HFFc6 (cell line): ENCODE data around the gene EPHB4. TPM values are rescaled to one million over a fixed set of nuclear protein-coding genes. Genes with fewer than 3 reads are reported as not detected.
A peak's percentile ranks its signal among the peaks of the same experiment; 100 is the strongest.
"Not testable (repeated sequence)": the region's sequence is repeated elsewhere in the genome, so short reads cannot be mapped to it uniquely, and the experiment has no call there.

Experiments used
- DNase-seq: peaks from one replicate; pipeline ENCODE4 v3.0.0-alpha.2; 2018
- H3K27ac Mint-ChIP-seq: 2 replicates; pipeline ENCODE4 v1.8.0; 2020; ENCODE audit warnings: mild to moderate bottlenecking, mixed read lengths
- H3K27me3 Mint-ChIP-seq: 2 replicates; pipeline ENCODE4 v1.8.0; 2021; ENCODE audit warnings: mild to moderate bottlenecking, moderate library complexity, mixed read lengths; ENCODE audit not compliant: insufficient read depth
- H3K36me3 Mint-ChIP-seq: 2 replicates; pipeline ENCODE4 v1.8.0; 2021; ENCODE audit warnings: low read depth, mixed read lengths
- H3K4me1 Mint-ChIP-seq: 2 replicates; pipeline ENCODE4 v1.8.0; 2020; ENCODE audit warnings: low read depth, mixed read lengths
- H3K4me3 Mint-ChIP-seq: 2 replicates; pipeline ENCODE4 v1.8.0; 2020; ENCODE audit warnings: mild to moderate bottlenecking, moderate library complexity, mixed read lengths
- H3K9me3 Mint-ChIP-seq: 2 replicates; pipeline ENCODE4 v1.8.0; 2020; ENCODE audit warnings: mild to moderate bottlenecking, mixed read lengths
- CTCF ChIP-seq: fragments of 200-600 bp; sonication (generic); IDR thresholded peaks from 2 replicates; pipeline ENCODE4 v1.5.0; 2021; ENCODE audit warnings: antibody characterized with exemption, mild to moderate bottlenecking
- total RNA-seq, 6 experiments: library from RNA; stranded (reverse); fragmentation: NEBNext Ultra II Directional; extraction: Animal tissue kit (Norgen Biotek cat#: 25700); gene quantifications; 2 replicates in 1 of 6; 3 replicates in 5 of 6; pipeline ENCODE4 v1.2.3, GENCODE V29; 2021

EPHB4 gene
- total RNA-seq, 6 experiments from 2014 or later, result 3.8 to 10.0 (median 4.6) TPM

GRCh38 chr7:100811480-100811879 is 15.8 kb downstream of the EPHB4 start:
- TF ChIP-seq CTCF, result no peak
- no peak for DNase-seq
- H3K4me1 Mint-ChIP-seq, result no peaks in the 10 kb centered on the region
- no peaks in the 10 kb centered on the region for H3K9me3 Mint-ChIP-seq
- H3K27ac Mint-ChIP-seq, result no peak overlapping the region
- H3K4me3 Mint-ChIP-seq, result no peak overlapping the region
- peaks cover 6% of the 10 kb centered on the region for H3K27me3 Mint-ChIP-seq
- peaks cover 6% of the 10 kb centered on the region; the same call in 1 of the 2 replicates for H3K36me3 Mint-ChIP-seq

GRCh38 chr7:100808354-100808875 is 18.9 kb downstream of the EPHB4 start:
- Mint-ChIP-seq H3K27me3 (peaks cover 4% of the 10 kb centered on the region), H3K36me3 (peaks cover 10% of the 10 kb centered on the region), H3K4me1 (peaks cover 11% of the 10 kb centered on the region), H3K4me3 (no peak overlapping the region), H3K27ac (no peak overlapping the region), H3K9me3 (no peaks in the 10 kb centered on the region)
- no peak for TF ChIP-seq CTCF
- no peak for DNase-seq

- not testable (repeated sequence) for H3K27me3 Mint-ChIP-seq, H3K27ac Mint-ChIP-seq, H3K4me3 Mint-ChIP-seq, H3K9me3 Mint-ChIP-seq, DNase-seq
- peaks cover 25% of the 10 kb centered on the region for H3K4me1 Mint-ChIP-seq
- H3K36me3 Mint-ChIP-seq, result peaks cover 10% of the 10 kb centered on the region
These were observed 20.4 kb downstream of the EPHB4 start for GRCh38 chr7:100806883-100807282.

GRCh38 chr7:100806276-100806675 is 21.0 kb downstream of the EPHB4 start:
- Mint-ChIP-seq H3K36me3 (peaks cover 10% of the 10 kb centered on the region), H3K27me3 (peaks cover 4% of the 10 kb centered on the region), H3K4me1 (peaks cover 31% of the 10 kb centered on the region), H3K4me3 (no peak overlapping the region), H3K27ac (no peak overlapping the region), H3K9me3 (no peaks in the 10 kb centered on the region)
- no peak for DNase-seq
- no peak for TF ChIP-seq CTCF

GRCh38 chr7:100804681-100805431 is 22.5 kb downstream of the EPHB4 start:
- TF ChIP-seq CTCF, result no peak
- H3K4me1 Mint-ChIP-seq, result peaks cover 41% of the 10 kb centered on the region
- H3K27ac Mint-ChIP-seq, result no peak overlapping the region; the same call in 1 of the 2 replicates
- peaks cover 10% of the 10 kb centered on the region for H3K36me3 Mint-ChIP-seq
- no peak for DNase-seq
- H3K9me3 Mint-ChIP-seq, result no peaks in the 10 kb centered on the region
- H3K27me3 Mint-ChIP-seq, result peaks cover 8% of the 10 kb centered on the region
- no peak overlapping the region; the same call in 1 of the 2 replicates for H3K4me3 Mint-ChIP-seq

GRCh38 chr7:100803398-100804161 is 23.7 kb downstream of the EPHB4 start:
- peak overlapping the region; percentile 29 for H3K27ac Mint-ChIP-seq
- peaks cover 7% of the 10 kb centered on the region for H3K36me3 Mint-ChIP-seq
- H3K4me3 Mint-ChIP-seq, result peak overlapping the region; percentile 64

More at GRCh38 chr7:100803398-100804161, 23.7 kb downstream of the EPHB4 start:
- TF ChIP-seq CTCF, result no peak
- H3K4me1 Mint-ChIP-seq, result peaks cover 46% of the 10 kb centered on the region
- DNase-seq, result peak; percentile 87
- peaks cover 10% of the 10 kb centered on the region for H3K27me3 Mint-ChIP-seq
- H3K9me3 Mint-ChIP-seq, result no peaks in the 10 kb centered on the region
